HG02610 (cell line): Measurements from ENCODE around the gene PCBP4.
"Not testable (repeated sequence)": the region's sequence is repeated elsewhere in the genome, so short reads cannot be mapped to it uniquely, and the experiment has no call there.

Source experiments
- ATAC-seq: cut with Tn5 transposase; IDR thresholded peaks from one replicate; pipeline ENCODE4 v1.9.1; 2021; ENCODE audit warnings: mild to moderate bottlenecking, moderate library complexity; ENCODE audit not compliant: unreplicated experiment

PCBP4 gene

DNA sequence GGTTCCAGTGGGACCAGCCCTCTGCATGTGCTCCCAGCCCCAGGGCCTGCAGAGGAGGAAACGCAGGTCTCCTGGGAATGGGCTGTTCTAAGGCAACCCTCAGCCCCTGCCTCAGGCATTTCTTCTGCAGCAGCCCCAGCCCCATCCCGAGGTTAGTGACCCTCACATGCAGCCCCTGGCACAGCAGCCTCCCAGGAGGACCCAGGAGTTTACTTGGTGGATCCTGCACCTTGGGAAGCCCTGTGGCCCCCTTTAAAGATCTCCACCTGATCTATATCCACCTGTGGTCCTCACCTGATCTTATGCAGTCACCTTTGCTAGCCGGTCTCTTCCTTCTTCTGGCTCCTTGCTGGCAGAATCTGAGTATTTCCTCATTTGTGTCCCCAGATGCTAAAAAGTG lies 38.3 kb downstream of the PCBP4 start:
- ATAC-seq = not testable (repeated sequence)

- ATAC-seq = no peak
Observed at GRCh38 chr3:51928438-51928837, 38.8 kb downstream of the PCBP4 start.

- no peak for ATAC-seq
Observed at GRCh38 chr3:51927061-51927977, 39.9 kb downstream of the PCBP4 start.

- ATAC-seq = no peak
Observed at GRCh38 chr3:51921081-51921578, 46.1 kb downstream of the PCBP4 start.

- ATAC-seq = no peak
Observed at GRCh38 chr3:51916418-51916817, 50.8 kb downstream of the PCBP4 start.

DNA sequence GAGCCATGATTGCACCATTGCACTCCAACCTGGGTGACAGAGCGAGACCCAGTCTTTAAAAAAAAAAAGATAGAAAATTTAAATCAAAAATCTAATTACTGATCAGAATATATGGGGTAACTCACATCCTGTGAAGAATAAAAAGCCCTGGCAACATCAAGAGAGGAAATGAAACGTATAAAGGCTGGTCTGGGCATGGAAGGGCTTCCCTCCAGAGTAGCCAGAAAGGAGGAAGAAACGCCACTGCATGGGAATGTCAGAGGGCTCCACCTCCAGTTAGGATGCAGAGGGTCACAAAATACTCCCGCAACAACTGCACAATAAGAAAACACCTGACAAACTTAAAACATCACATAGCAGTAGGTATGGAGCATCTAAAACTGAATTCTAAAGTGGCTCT lies 59.2 kb downstream of the PCBP4 start:
- no peak for ATAC-seq
